SU-DHL-6 (cell line): Measurements from ENCODE around the gene STIMATE.

Experiments used
- H2AFZ ChIP-seq: fragments of 200-600 bp; sonication (generic); 2 replicates; pipeline ENCODE4 v1.6.1; 2014; ENCODE audit warnings: low read depth, mild to moderate bottlenecking, moderate library complexity, mixed read lengths, antibody characterized with exemption, low read length; ENCODE audit not compliant: severe bottlenecking
- H3F3A ChIP-seq: fragments of 200-600 bp; shearing (Covaris generic); 2 replicates; pipeline ENCODE4 v1.6.0; 2016; ENCODE audit warnings: antibody characterized with exemption, mild to moderate bottlenecking; ENCODE audit not compliant: insufficient read depth
- H3K27ac ChIP-seq: fragments of 200-600 bp; sonication (generic); 2 replicates; pipeline ENCODE4 v1.5.1; 2016; ENCODE audit warnings: low read depth, mild to moderate bottlenecking, low read length, moderate library complexity, mixed read lengths
- H3K27me3 ChIP-seq: fragments of 200-600 bp; sonication (generic), shearing (Covaris generic); 2 replicates; pipeline ENCODE4 v1.6.0; 2014; ENCODE audit warnings: mild to moderate bottlenecking, low read length
- H3K36me3 ChIP-seq: fragments of 200-600 bp; sonication (generic); 2 replicates; pipeline ENCODE4 v1.6.1; 2014; ENCODE audit warnings: mild to moderate bottlenecking, low read length, mixed read lengths
- H3K4me2 ChIP-seq: fragments of 300-600, 200-600 bp; shearing (Covaris generic), sonication (generic); 2 replicates; pipeline ENCODE4 v1.6.0; 2014; ENCODE audit warnings: low read length, low read depth, mild to moderate bottlenecking; ENCODE audit not compliant: poor library complexity, severe bottlenecking
- H3K4me3 ChIP-seq: fragments of 200-600 bp; sonication (generic); 2 replicates; pipeline ENCODE4 v1.5.1; 2014; ENCODE audit warnings: antibody characterized with exemption, low read length, mild to moderate bottlenecking, mixed read lengths; ENCODE audit not compliant: insufficient read depth, poor library complexity, severe bottlenecking
- H3K79me2 ChIP-seq: fragments of 200-600 bp; sonication (generic); 2 replicates; pipeline ENCODE4 v1.6.1; 2014; ENCODE audit warnings: mild to moderate bottlenecking, low read length, moderate library complexity; ENCODE audit not compliant: insufficient read depth
- H3K9ac ChIP-seq: fragments of 200-600 bp; sonication (generic); 2 replicates; pipeline ENCODE4 v1.7.0; 2014; ENCODE audit warnings: mild to moderate bottlenecking, low read length
- H3K9me2 ChIP-seq: fragments of 200-600 bp; sonication (generic); replicated peaks from 2 replicates; pipeline ENCODE4 v1.6.1; 2014; ENCODE audit warnings: low read length; ENCODE audit not compliant: insufficient read depth
- H3K9me3 ChIP-seq: fragments of 200-600 bp; sonication (generic); 2 replicates; pipeline ENCODE4 v1.6.1; 2014; ENCODE audit warnings: low read length, mixed read lengths; ENCODE audit not compliant: insufficient read depth
- H4K20me1 ChIP-seq: fragments of 200-600 bp; sonication (generic); 2 replicates; pipeline ENCODE4 v1.6.1; 2014; ENCODE audit warnings: low read depth, mild to moderate bottlenecking, antibody characterized with exemption, low read length, moderate library complexity, mixed read lengths
- CTCF ChIP-seq: fragments of 200-600 bp; sonication (generic); IDR thresholded peaks from one replicate; pipeline ENCODE4 v1.5.1; 2017; ENCODE audit warnings: antibody characterized with exemption, mild to moderate bottlenecking, low read length, moderate library complexity; ENCODE audit not compliant: insufficient read depth, poor library complexity, severe bottlenecking
- EZH2phosphoT487 ChIP-seq: fragments of 200-600 bp; sonication (generic), shearing (Covaris generic); conservative IDR thresholded peaks from 2 replicates; pipeline ENCODE4 v1.6.1; 2018; ENCODE audit warnings: mild to moderate bottlenecking, antibody characterized with exemption, low read length, moderate library complexity, mixed read lengths

Gene STIMATE

GRCh38 chr3:52845157-52845556 is 52.2 kb downstream of the STIMATE start:
- Histone ChIP-seq H3K9me2 (no peaks in the 10 kb centered on the region), H3F3A (no peaks in the 10 kb centered on the region), H4K20me1 (no peaks in the 10 kb centered on the region), H3K4me2 (no peak overlapping the region), H3K36me3 (no peaks in the 10 kb centered on the region), H3K9me3 (no peaks in the 10 kb centered on the region), H3K27ac (no peak overlapping the region), H3K4me3 (no peak overlapping the region), H3K79me2 (no peaks in the 10 kb centered on the region), H3K27me3 (no peaks in the 10 kb centered on the region), H3K9ac (no peak overlapping the region), H2AFZ (no peak overlapping the region)
- TF ChIP-seq CTCF (no peak), EZH2phosphoT487 (no peak)

GRCh38 chr3:52844290-52844975 is 52.9 kb downstream of the STIMATE start:
- TF ChIP-seq EZH2phosphoT487 (no peak), CTCF (no peak)
- H3K27ac ChIP-seq = no peak overlapping the region
- no peaks in the 10 kb centered on the region for H3K27me3 ChIP-seq
- H3F3A ChIP-seq = no peaks in the 10 kb centered on the region
- no peak overlapping the region for H3K9ac ChIP-seq
- H3K36me3 ChIP-seq = no peaks in the 10 kb centered on the region
- H3K4me3 ChIP-seq = no peak overlapping the region
- H2AFZ ChIP-seq = no peak overlapping the region
- no peaks in the 10 kb centered on the region for H3K9me3 ChIP-seq
- no peaks in the 10 kb centered on the region for H3K9me2 ChIP-seq
- H3K4me2 ChIP-seq = no peak overlapping the region
- no peaks in the 10 kb centered on the region for H3K79me2 ChIP-seq
- H4K20me1 ChIP-seq = no peaks in the 10 kb centered on the region

- no peak overlapping the region for H3K4me3 ChIP-seq
- no peaks in the 10 kb centered on the region for H3K36me3 ChIP-seq
- no peak overlapping the region for H3K9ac ChIP-seq
- H3F3A ChIP-seq = no peaks in the 10 kb centered on the region
- no peak overlapping the region for H2AFZ ChIP-seq
- H3K9me3 ChIP-seq = no peaks in the 10 kb centered on the region
- TF ChIP-seq CTCF (no peak), EZH2phosphoT487 (no peak)
- no peaks in the 10 kb centered on the region for H3K9me2 ChIP-seq
- no peak overlapping the region for H3K4me2 ChIP-seq
- H3K27me3 ChIP-seq = no peaks in the 10 kb centered on the region
- H3K79me2 ChIP-seq = no peaks in the 10 kb centered on the region
- H3K27ac ChIP-seq = no peak overlapping the region
- H4K20me1 ChIP-seq = no peaks in the 10 kb centered on the region
These were observed 53.5 kb downstream of the STIMATE start for GRCh38 chr3:52843881-52844280.
